Colonic mucosa (tissue), 4 donors: ENCODE data around the gene PCBD2. TPM values are rescaled to one million over a fixed set of nuclear protein-coding genes. Genes with fewer than 3 reads are reported as not detected.
"Not testable (repeated sequence)": the region's sequence is repeated elsewhere in the genome, so short reads cannot be mapped to it uniquely, and the experiment has no call there.

Experiments used
- DNase-seq: peaks from one replicate; pipeline ENCODE4 v3.0.0-alpha.2; 2020
- H3K27ac ChIP-seq: fragments of 200-600 bp; one replicate; pipeline ENCODE4 v1.8.0; 2021
- H3K27me3 ChIP-seq: fragments of 200-600 bp; one replicate; pipeline ENCODE4 v1.8.0; 2021
- H3K36me3 ChIP-seq: fragments of 200-600 bp; one replicate; pipeline ENCODE4 v1.8.0; 2021
- H3K4me1 ChIP-seq: fragments of 200-600 bp; one replicate; pipeline ENCODE4 v1.8.0; 2021; ENCODE audit warnings: mild to moderate bottlenecking
- H3K4me3 ChIP-seq: fragments of 200-600 bp; one replicate; pipeline ENCODE4 v1.8.0; 2021
- H3K9ac ChIP-seq, 2 donors: one replicate each; pipeline ENCODE4 v1.7.0; 2013; ENCODE audit warnings: control low read depth in 2 of 2, low read depth in 2 of 2, low read length in 2 of 2
- H3K9me3 ChIP-seq: fragments of 200-600 bp; one replicate; pipeline ENCODE4 v1.8.0; 2021
- intact Hi-C: fragments of 100-400 bp; cut with DNase I; formaldehyde crosslinking; loops from one replicate; pipeline ENCODE4 v1.14.1; 2022
- total RNA-seq, 2 donors: library from RNA; stranded (reverse); fragmentation: NEBNext Ultra II Directional in 1 of 2; extraction: Animal tissue kit (Norgen Biotek cat#: 25700) in 1 of 2; gene quantifications; one replicate each; pipeline ENCODE4 v1.2.1, GENCODE V29; 2021
- TF ChIP-seq, protein P1 (sequence below): fragments of 200-600 bp; IDR thresholded peaks from one replicate; pipeline ENCODE4 v1.8.0; 2022; ENCODE audit warnings: antibody characterized with exemption, mild to moderate bottlenecking
- donor health status: healthy.
- donor health status: DM: no; HTN: no; CAD: no.
- donor health status: DM: no; HTN: no; CAD: no.

Gene PCBD2
- total RNA-seq, 2 donors from 2014 or later = 10.3 to 13.9 TPM

DNA sequence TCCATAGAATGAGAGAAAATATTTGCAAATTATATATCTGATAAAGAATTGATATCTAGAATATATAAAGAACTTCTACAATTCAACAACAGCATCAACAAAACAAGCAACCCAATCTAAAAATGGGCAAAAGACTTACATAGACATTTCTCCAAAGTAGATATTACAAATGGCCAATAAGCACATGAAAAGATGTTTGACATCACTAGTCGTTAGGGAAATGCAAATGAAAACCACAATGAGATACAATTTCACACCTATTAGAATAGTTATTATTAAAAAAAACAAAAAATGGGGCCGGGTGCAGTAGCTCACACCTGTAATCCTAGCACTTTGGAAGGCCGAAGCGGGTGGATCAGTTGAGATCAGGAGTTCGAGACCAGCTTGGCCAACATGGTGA is 87.2 kb downstream of the PCBD2 start:
- no peaks in the 10 kb centered on the region for H3K36me3 ChIP-seq
- H3K27ac ChIP-seq = no peak overlapping the region
- no peak overlapping the region for H3K9ac ChIP-seq
- no peaks in the 10 kb centered on the region for H3K9me3 ChIP-seq
- TF ChIP-seq, protein P1, sequence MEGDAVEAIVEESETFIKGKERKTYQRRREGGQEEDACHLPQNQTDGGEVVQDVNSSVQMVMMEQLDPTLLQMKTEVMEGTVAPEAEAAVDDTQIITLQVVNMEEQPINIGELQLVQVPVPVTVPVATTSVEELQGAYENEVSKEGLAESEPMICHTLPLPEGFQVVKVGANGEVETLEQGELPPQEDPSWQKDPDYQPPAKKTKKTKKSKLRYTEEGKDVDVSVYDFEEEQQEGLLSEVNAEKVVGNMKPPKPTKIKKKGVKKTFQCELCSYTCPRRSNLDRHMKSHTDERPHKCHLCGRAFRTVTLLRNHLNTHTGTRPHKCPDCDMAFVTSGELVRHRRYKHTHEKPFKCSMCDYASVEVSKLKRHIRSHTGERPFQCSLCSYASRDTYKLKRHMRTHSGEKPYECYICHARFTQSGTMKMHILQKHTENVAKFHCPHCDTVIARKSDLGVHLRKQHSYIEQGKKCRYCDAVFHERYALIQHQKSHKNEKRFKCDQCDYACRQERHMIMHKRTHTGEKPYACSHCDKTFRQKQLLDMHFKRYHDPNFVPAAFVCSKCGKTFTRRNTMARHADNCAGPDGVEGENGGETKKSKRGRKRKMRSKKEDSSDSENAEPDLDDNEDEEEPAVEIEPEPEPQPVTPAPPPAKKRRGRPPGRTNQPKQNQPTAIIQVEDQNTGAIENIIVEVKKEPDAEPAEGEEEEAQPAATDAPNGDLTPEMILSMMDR = no peak
- DNase-seq = no peak
- no peak overlapping the region for H3K4me3 ChIP-seq
- intact Hi-C loops = no loop called here
- H3K27me3 ChIP-seq = no peaks in the 10 kb centered on the region
- H3K4me1 ChIP-seq = no peaks in the 10 kb centered on the region

DNA sequence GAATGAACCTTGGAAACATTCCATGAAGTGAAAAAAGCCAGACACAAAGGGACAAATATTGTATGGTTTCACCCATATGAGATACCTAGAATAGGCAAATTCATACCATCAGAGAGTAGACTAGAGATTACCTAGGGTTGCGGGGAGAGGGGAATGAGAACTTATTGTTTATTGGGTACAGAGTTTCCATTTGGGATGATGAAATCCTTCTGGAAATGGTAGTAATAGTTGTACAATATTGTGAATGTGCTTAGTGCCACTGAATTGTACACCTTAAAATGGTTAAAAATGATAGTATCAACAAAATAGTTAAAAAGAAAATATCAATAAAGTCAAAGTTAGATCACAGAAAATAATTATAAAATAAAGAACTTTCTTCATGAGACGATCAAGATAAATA is 88.2 kb downstream of the PCBD2 start:
- Histone ChIP-seq H3K27ac (no peak overlapping the region), H3K4me1 (no peaks in the 10 kb centered on the region), H3K9me3 (no peaks in the 10 kb centered on the region), H3K9ac (no peak overlapping the region), H3K4me3 (no peak overlapping the region), H3K36me3 (no peaks in the 10 kb centered on the region), H3K27me3 (no peaks in the 10 kb centered on the region)
- DNase-seq = no peak
- TF ChIP-seq, protein P1 = no peak
- intact Hi-C loops = no loop called here

DNA sequence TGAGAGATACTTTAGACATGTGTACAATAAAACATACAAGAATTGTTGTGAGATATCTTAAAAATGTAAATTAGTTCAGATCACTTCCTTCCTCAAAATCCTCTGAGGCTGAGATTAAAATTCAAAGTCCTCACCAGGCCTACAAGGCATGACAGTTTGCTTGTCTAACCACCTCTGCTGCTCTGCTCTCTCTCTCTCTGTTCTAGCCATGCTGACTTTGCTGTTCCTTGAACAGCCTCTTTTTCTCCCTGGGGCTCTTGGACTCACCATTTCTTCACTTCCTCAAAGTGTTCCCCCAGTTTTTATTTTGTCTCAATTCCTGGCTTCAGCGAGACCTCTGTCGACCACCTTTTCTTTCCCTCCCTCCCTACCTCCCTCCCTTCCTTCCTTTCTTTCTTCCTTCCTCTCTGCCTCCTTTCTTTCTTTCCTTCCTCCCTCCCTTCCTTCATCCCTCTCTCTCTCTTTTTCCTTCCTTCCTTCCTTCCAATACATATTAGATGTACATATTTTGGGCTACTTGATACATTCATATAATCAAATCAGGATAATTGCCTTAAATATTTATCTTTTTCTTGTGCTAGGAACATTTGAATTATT is 89.7 kb downstream of the PCBD2 start:
- no peak for DNase-seq
- H3K9me3 ChIP-seq = no peaks in the 10 kb centered on the region
- no peaks in the 10 kb centered on the region for H3K4me1 ChIP-seq
- no peak overlapping the region for H3K9ac ChIP-seq
- TF ChIP-seq, protein P1 = no peak
- H3K36me3 ChIP-seq = no peaks in the 10 kb centered on the region
- no peak overlapping the region for H3K27ac ChIP-seq
- no peaks in the 10 kb centered on the region for H3K27me3 ChIP-seq
- no peak overlapping the region for H3K4me3 ChIP-seq
- intact Hi-C loops = no loop called here

DNA sequence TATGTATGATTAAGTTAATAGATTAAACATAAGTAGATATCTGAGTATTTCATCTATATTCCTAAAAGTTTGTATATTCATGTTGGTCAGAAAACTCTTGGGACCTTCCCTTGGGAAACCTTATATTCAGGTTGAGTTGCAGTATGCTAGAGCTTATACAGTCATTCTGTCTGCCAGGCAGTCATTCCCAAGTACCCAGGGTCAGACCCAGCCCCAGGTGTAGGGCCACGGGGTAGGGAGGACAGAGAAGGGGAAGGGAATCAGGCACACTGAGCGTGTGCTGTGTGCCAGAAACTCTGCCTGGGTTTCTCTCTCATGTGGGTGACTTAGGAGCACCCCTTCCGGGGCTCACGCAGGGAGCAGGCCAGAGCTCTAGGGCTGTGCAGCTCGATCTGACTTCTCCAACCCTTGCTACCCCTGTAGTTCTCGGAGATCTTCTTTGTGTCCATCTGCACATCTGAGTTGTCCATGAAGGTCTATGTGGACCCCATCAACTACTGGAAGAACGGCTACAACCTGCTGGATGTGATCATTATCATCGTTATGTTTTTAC is 91.0 kb downstream of the PCBD2 start:
- H3K27me3 ChIP-seq = no peaks in the 10 kb centered on the region
- no peaks in the 10 kb centered on the region for H3K36me3 ChIP-seq
- no peak overlapping the region for H3K27ac ChIP-seq
- no peaks in the 10 kb centered on the region for H3K9me3 ChIP-seq
- H3K9ac ChIP-seq = no peak overlapping the region
- no peaks in the 10 kb centered on the region for H3K4me1 ChIP-seq
- no peak for DNase-seq
- no peak overlapping the region for H3K4me3 ChIP-seq
- TF ChIP-seq, protein P1 = no peak
- intact Hi-C loops = no loop called here

DNA sequence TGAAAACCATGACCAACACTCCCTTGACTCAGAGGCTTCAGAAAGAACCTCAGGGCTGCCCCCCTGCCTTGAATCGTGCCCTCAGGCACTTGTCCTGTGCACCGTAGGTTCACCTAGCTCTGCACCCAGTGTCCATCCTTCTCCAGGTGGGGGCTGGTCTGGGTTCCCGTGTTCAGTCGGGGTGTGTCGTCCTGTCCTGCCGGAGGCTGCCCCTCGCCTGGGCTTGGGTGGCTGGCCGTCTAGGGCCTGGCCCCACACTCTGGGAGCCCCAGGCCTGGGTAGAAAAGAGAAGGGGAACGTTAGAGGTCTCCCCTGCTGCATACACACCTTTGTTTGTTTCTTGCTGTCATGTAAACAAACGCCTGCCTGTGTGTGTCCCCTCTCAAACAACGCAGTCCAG is 92.1 kb downstream of the PCBD2 start:
- no peak for DNase-seq
- H3K27ac ChIP-seq = no peak overlapping the region

DNA sequence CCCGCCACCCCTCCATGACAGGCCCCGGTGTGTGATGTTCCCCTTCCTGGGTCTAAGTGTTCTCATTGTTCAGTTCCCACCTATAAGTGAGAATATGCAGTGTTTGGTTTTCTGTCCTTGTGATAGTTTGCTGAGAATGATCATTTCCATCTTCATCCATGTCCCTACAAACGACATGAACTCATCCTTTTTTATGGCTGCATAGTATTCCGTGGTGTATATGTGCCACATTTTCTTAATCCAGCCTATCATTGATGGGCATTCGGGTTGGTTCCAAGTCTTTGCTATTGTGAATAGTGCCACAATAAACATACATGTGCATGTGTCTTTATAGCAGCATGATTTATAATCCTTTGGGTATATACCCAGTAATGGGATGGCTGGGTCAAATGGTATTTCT is 93.1 kb downstream of the PCBD2 start:
- H3K9ac ChIP-seq, H3K27me3 ChIP-seq, intact Hi-C loops, H3K4me1 ChIP-seq, H3K9me3 ChIP-seq, H3K4me3 ChIP-seq, DNase-seq, H3K36me3 ChIP-seq, H3K27ac ChIP-seq: not testable (repeated sequence)

More for the DNA sequence above, 92.1 kb downstream of the PCBD2 start:
- Histone ChIP-seq H3K36me3 (no peaks in the 10 kb centered on the region), H3K9ac (no peak overlapping the region), H3K4me1 (no peaks in the 10 kb centered on the region), H3K9me3 (no peaks in the 10 kb centered on the region), H3K4me3 (no peak overlapping the region), H3K27me3 (no peaks in the 10 kb centered on the region)
- intact Hi-C loops = no loop called here
- TF ChIP-seq, protein P1 = no peak
